BE2C (cell line): ENCODE measurements around the gene FBXW8.

ENCODE experiments used
- DNase-seq: peaks from one replicate; pipeline ENCODE4 v3.0.0-alpha.2; 2020
- H3K27me3 ChIP-seq: fragments of 250-450 bp; sonication (Bioruptor Pico); 2 replicates; pipeline ENCODE4 v1.5.1; 2020; ENCODE audit warnings: mild to moderate bottlenecking
- H3K36me3 ChIP-seq: fragments of 250-450 bp; sonication (Bioruptor Pico); 2 replicates; pipeline ENCODE4 v1.5.1; 2020; ENCODE audit warnings: mild to moderate bottlenecking
- H3K4me1 ChIP-seq: fragments of 250-450 bp; sonication (Bioruptor Pico); 2 replicates; pipeline ENCODE4 v1.5.1; 2020
- H3K4me3 ChIP-seq: 2 replicates; pipeline ENCODE4 v1.5.1; 2011; ENCODE audit warnings: low read depth, low read length
- H3K9me3 ChIP-seq: fragments of 250-450 bp; sonication (Bioruptor Pico); 2 replicates; pipeline ENCODE4 v1.5.1; 2020
- TF ChIP-seq, protein P1 (sequence below): IDR thresholded peaks from 2 replicates; pipeline ENCODE4 v1.5.1; 2012; ENCODE audit warnings: mild to moderate bottlenecking, low read depth, low read length

Gene FBXW8

DNA sequence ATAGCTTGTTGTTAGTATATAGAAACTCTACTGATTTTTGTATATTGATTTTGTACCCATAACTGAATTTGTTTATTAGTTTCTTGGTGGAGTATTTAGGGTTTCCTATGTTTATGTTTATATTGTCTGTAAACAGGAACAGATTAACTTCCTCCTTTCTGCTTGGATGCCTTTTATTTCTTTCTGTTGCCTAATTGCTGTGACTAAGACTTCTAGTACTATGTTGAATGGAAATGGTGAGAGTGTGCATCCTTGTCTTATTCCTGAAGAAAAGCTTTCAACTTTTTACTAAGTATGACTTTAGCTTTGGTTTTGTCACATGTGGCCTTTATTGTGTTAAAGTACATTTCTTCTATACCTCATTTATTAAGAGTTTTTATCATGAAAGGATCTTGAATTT is 20.9 kb downstream of the FBXW8 start:
- Histone ChIP-seq H3K4me1 (peaks cover 30% of the 10 kb centered on the region), H3K9me3 (no peaks in the 10 kb centered on the region), H3K36me3 (peaks cover 43% of the 10 kb centered on the region), H3K27me3 (no peaks in the 10 kb centered on the region), H3K4me3 (no peak overlapping the region)
- DNase-seq = no peak
- TF ChIP-seq, protein P1, sequence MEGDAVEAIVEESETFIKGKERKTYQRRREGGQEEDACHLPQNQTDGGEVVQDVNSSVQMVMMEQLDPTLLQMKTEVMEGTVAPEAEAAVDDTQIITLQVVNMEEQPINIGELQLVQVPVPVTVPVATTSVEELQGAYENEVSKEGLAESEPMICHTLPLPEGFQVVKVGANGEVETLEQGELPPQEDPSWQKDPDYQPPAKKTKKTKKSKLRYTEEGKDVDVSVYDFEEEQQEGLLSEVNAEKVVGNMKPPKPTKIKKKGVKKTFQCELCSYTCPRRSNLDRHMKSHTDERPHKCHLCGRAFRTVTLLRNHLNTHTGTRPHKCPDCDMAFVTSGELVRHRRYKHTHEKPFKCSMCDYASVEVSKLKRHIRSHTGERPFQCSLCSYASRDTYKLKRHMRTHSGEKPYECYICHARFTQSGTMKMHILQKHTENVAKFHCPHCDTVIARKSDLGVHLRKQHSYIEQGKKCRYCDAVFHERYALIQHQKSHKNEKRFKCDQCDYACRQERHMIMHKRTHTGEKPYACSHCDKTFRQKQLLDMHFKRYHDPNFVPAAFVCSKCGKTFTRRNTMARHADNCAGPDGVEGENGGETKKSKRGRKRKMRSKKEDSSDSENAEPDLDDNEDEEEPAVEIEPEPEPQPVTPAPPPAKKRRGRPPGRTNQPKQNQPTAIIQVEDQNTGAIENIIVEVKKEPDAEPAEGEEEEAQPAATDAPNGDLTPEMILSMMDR = no peak

DNA sequence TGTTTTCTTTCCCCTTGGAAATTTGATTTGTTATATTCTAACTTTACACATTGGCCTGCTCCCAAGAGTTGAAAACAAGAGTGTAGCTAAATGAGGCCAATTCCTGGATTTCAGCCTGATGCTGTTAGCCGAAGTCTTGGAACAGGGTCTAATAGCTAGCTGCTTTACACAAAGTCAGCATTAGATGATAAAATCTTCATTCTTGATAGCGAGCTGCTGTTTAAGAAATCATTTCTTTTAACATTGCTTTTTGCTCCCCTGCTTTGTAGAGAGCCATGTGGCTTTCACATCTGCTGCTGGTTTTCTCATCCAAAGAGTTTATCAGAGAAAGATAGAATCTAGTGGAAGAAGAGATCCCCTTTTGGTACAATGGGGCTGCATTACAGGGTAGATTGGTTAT is 22.3 kb downstream of the FBXW8 start:
- H3K4me3 ChIP-seq = no peak overlapping the region; the same call in 1 of the 2 replicates
- no peaks in the 10 kb centered on the region for H3K9me3 ChIP-seq
- no peak for DNase-seq
- TF ChIP-seq, protein P1 = no peak
- H3K4me1 ChIP-seq = peaks cover 30% of the 10 kb centered on the region
- peaks cover 44% of the 10 kb centered on the region for H3K36me3 ChIP-seq
- H3K27me3 ChIP-seq = no peaks in the 10 kb centered on the region

DNA sequence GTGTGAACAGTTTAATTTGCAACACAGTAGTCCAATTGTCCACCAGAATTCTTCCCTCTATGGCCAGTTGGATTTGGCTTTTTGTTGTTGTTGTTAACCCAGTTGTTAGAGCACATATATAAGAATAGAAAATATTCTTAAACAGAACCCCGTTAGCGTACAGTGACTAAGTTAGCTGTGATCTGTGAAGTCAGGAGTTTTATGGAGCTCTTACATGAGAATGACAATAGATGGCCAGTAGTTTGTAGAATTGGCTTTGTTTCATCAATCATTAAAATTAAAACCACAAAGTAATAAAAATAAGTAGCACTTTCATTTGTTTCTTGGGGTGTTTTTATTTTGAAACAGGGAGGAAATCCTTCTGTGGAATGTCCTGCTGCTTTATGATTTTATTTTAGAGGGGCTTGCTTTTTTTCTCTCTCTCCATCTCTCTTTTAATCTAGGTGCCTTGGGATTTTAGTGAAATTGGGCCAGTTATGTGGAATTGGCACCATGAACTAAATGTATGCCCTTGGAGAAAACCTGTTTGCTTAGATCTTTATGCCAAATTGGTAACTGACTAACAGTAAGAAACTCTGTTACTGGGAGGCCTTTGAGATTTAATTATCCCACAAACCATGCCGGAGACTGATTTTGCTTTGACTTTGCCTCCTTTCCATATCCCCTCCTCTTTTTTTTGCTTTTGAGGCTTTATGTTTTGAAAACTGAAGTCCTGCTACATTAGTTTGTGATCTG is 22.9 kb downstream of the FBXW8 start:
- peaks cover 44% of the 10 kb centered on the region for H3K36me3 ChIP-seq

DNA sequence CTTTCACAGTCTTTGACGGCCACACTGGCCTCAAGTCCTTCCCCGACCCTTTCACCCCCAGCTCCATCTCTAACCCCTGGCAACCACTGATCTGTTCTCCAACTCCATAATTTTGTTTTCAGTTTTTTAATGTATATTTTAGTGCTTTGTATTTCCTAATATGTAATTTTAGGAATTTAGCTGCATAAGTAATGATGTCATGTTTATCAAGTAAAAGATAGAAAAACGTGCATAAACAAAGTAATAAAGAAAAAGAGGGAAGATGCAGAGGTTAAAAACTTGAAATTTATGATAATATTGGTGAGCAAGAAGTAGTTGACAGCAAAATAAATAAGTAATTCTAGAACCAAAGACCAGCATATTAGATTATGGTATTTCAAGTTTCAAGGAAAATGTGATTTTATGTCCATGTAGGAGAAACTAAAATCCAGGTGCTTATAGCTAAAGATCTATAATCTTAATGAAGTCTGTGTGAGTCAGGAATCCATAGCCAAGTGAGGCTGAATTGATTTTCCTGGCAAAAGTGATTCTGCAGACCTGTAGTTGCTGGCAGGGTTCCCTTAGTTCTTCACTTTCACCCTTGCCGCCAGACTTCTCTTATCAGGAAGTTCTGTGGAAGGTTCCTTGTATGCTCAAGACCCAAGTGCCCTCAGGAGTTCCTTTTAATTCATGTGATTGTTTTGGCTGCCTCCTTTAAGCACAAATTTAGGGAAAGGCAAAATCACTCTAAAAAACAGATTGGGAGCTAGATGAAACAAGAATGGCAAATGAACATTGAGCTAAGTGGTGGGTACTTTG is 24.4 kb downstream of the FBXW8 start:
- TF ChIP-seq, protein P1 = no peak
- DNase-seq = no peak
- Histone ChIP-seq H3K36me3 (peaks cover 41% of the 10 kb centered on the region), H3K4me3 (no peak overlapping the region), H3K4me1 (peaks cover 30% of the 10 kb centered on the region), H3K27me3 (no peaks in the 10 kb centered on the region), H3K9me3 (no peaks in the 10 kb centered on the region)

More for the DNA sequence above, 22.9 kb downstream of the FBXW8 start:
- H3K4me3 ChIP-seq = no peak overlapping the region; the same call in 1 of the 2 replicates
- no peaks in the 10 kb centered on the region for H3K9me3 ChIP-seq
- TF ChIP-seq, protein P1 = no peak
- H3K4me1 ChIP-seq = peaks cover 30% of the 10 kb centered on the region
- no peak for DNase-seq
- H3K27me3 ChIP-seq = no peaks in the 10 kb centered on the region

DNA sequence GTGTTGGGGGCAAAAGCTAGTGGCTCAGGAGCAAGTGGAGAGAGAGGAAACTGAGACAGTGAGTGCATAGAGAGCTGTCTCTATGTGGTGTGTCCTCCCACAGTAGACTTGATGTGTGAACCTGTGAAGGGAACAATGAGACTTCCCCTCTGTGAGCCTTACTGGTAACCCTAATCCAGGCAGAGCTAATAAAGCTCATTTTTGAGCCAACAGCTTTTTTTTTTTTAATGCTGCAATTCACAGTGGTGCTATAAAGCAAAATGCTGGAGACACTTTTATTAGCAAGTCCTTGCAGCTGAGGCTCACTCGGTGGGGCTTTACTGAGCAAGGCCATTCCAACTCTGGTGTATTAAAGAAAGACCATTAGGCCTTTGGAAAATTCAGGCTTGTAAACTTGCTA is 26.9 kb downstream of the FBXW8 start:
- no peaks in the 10 kb centered on the region for H3K9me3 ChIP-seq
- H3K4me3 ChIP-seq = no peak overlapping the region
- TF ChIP-seq, protein P1 = no peak
- peaks cover 39% of the 10 kb centered on the region for H3K36me3 ChIP-seq
- H3K27me3 ChIP-seq = no peaks in the 10 kb centered on the region
- peaks cover 27% of the 10 kb centered on the region for H3K4me1 ChIP-seq
- no peak for DNase-seq

DNA sequence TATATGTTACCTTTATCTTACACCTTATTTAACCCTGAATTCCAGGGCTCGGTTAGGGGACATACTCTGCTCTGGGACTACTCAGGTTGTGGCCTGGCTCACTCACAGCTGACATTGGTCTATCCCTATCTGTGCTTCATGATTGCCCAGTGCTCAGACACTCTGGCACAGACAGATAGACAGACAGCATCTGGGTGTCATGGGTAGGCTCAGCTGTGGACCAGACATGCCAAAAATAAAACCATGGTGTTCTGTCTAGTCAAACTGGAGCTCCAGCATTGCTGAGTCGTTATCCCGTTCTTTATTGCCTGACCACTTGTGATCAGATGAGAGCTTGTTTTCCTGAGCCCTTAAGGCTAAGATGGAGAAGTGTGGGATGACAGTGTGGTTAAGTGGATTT is 29.0 kb downstream of the FBXW8 start:
- TF ChIP-seq, protein P1 = no peak
- Histone ChIP-seq H3K4me1 (peaks cover 16% of the 10 kb centered on the region), H3K36me3 (peaks cover 32% of the 10 kb centered on the region), H3K27me3 (no peaks in the 10 kb centered on the region), H3K9me3 (no peaks in the 10 kb centered on the region), H3K4me3 (no peak overlapping the region)
- DNase-seq = no peak
